Nucleus accumbens (tissue), 56 donors: Measurements from ENCODE around the gene H2AZ1.
"Not testable (repeated sequence)": the region's sequence is repeated elsewhere in the genome, so short reads cannot be mapped to it uniquely, and the experiment has no call there.

Source experiments
- DNase-seq, 56 donors: peaks; one replicate each; lab custom pipeline; 2025; lab: John Stamatoyannopoulos, UW

Gene H2AZ1

DNA sequence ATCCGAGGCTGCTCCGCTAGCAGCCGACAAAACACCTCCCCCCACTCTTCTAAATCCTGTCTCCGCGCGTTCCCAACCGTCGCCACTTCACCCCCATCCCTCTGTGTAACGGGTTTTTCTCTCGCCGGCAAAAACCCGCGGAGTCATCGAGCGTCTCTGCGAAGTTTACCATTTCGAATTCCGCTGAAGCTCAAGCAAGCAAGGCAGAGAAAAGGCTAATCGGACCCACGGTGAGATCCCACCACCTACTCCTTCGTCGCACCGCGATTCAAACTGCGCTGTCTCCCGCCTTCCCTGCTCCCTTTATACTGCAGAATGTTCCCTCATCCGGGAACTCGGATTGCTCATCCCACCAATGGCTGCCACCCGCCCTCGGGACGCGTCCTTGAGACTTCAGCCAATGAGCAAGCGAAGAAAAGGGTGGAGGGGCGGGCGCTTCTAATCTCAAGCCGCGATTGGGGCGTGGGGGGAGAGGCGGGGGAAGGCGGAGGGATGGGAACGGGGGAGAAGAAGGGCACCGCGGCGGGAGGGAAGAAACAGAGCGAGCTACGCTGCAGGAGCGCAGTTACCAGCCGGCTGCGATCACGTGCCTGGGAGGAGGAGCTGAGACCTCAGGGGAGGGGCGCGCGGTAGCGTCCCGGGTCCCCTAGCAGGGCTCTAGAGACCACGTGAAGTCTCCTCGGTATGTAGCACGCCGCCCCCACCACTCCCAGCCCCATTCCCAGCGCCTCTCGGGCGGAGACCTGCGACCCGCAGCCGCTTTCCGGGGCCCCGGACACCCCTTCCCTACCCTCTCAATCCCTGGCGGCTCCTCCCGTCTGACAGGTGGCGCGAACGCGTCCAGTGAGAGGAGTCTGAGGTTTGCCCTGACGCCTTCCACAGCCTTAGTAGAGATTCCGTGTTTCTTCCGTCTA is at the start of gene H2AZ1:
Gene H2AZ1, minus strand, starts transcription at position 277 of the 914 bp plus-strand sequence. Its CDS starts 105 bp downstream, at position 172.
- DNase-seq = peak; percentile 73 to 100 (median 98)

DNA sequence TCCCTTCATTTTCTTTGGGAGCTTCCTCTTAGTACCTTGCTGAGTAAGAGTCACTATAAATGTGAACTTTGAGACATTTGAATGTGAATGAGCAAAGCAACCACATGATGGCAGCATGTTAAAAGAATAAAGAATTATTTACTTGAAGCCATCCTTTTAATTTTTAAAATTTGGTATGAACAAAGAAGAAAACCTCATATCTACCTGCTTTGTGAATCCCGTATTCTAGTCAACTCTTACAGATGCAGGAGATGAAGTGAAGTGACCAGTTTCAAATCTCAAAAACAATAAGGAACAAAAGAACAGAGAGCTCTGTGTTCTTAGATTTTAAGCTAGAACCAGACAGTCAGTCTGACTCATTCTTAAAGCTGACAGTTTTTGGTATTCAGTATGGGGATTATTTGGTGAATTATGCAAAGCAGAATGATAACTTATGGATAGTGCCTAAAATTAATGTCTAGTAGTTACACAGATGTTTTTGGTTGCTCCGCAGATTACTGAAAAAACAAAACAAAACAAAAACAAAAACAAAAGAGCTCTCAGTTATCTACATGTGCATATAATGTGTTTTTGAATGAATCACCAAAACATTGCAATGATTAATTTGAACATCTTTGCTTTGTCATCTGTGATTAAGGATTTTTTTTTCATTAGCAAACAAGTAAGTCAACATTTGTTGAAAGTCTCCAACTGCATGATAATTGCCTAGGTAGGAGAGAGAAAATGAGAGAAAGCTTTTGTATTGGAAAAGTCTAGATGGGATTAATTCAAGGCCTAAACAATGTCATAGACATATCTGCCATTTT is 48.2 kb upstream of the H2AZ1 start:
- DNase-seq = no peak

GRCh38 chr4:99991741-99992140 is 41.7 kb upstream of the H2AZ1 start:
- no peak for DNase-seq

GRCh38 chr4:99987681-99988080 is 37.6 kb upstream of the H2AZ1 start:
- no peak for DNase-seq

DNA sequence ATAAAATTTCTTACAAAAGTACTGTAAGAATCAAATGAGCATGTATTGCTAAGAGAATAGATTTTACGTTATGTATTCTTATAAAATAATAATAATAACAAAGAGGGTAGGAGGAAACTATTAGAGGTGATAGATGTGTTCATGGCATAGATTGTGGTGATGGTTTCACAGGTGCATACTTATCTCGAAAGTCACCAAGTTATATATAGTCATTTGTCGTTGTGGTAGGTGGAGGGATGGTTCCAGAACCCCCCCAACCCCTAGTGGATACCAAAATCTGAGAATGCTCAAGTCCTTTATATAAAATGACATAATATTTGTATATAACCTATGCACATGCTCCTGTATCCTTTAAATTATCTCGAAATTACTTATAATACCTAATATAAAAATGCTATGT is 36.7 kb upstream of the H2AZ1 start:
- DNase-seq = no peak

GRCh38 chr4:99983289-99983943 is 33.3 kb upstream of the H2AZ1 start:
- no peak for DNase-seq

GRCh38 chr4:99979872-99980271 is 29.8 kb upstream of the H2AZ1 start:
- DNase-seq = no peak

GRCh38 chr4:99971453-99972111 is 21.5 kb upstream of the H2AZ1 start:
- DNase-seq = no peak

DNA sequence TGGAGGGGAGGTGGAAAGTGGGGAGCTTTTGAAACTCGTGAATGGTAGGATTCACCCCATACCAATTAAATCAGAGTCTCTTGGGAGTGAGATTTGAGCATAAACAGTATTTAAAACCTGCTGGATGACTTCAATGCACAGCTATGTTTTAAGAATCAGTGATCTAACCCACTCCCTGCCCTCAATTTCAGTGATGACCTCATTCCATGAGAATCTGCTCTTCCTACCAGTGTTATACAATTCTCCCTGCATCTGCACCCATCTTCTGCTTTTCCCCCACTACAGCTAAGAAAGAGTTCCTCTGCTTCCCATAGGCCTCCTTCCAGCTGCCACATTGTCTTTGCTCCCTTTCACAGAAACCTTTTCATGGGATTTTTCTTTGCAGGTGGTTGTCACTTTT is 18.3 kb upstream of the H2AZ1 start:
- DNase-seq = no peak

GRCh38 chr4:99966692-99967091 is 16.6 kb upstream of the H2AZ1 start:
- DNase-seq = no peak

DNA sequence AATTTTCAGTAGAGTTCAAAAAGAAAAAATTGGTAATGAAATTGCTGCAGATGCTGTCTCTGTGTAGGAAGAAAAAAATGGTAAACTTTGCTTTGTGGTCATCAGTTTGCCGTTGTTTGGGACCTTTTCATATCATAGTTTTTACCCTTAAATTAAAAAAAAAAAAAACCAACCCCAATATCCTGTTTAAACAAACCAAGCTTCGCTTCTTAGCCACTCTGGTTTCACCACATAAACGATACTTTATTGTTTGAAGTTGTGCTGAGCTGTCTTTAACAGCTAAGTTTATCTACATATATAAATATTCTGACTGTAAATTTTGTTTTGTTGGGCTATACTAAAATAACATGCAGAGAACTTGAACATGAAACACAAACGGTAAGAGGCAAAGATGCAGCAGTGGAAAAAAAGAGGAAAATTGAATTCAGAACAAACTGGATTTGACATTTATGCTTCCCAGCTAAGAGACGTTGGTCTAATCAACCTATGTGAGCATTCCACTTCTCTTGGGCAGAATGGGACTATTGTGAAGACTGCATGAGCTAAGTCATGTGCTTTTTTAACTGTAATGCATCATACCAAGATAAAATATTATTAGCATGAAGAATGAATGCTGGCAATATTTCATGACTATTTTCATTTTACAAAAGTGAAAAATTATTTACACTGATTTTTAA is 15.7 kb upstream of the H2AZ1 start:
- DNase-seq = no peak

DNA sequence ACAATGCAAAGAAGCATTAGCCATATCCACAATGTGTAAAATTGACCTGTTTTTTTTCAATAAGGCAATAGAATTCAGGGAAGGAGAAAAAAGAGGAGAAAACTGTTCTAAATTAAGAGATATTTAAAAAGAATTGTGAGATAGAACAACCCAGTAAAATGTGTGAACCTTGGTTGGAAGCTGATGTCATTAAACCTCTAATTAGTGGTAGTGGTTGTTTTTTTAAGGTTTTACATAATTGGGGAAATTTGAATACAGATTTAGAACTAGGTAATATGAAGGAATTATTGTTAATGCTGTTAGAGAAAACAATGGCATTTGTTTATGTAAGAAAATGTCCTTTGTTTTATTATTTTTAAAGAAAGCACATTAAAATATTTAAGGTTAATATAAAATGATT is 15.1 kb upstream of the H2AZ1 start:
- no peak for DNase-seq

GRCh38 chr4:99961711-99962110 is 11.6 kb upstream of the H2AZ1 start:
- DNase-seq = no peak

GRCh38 chr4:99960648-99961047 is 10.6 kb upstream of the H2AZ1 start:
- no peak for DNase-seq

DNA sequence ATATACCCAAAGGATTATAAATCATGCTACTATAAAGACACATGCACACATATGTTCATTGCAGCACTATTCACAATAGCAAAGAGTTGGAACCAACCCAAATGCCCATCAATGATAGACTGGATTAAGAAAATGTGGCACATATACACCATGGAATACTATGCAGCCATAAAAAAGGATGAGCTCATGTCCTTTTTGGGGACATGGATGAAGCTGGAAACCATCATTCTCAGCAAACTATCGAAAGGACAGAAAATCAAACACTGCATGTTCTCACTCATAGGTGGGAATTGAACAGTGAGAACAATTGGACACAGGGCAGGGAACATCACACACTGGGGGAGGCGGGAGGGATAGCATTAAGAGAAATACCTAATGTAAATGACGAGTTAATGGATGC is 8.1 kb upstream of the H2AZ1 start:
- DNase-seq = not testable (repeated sequence)

GRCh38 chr4:99950913-99951254 is 809 bp upstream of the H2AZ1 start:
- no peak for DNase-seq

DNA sequence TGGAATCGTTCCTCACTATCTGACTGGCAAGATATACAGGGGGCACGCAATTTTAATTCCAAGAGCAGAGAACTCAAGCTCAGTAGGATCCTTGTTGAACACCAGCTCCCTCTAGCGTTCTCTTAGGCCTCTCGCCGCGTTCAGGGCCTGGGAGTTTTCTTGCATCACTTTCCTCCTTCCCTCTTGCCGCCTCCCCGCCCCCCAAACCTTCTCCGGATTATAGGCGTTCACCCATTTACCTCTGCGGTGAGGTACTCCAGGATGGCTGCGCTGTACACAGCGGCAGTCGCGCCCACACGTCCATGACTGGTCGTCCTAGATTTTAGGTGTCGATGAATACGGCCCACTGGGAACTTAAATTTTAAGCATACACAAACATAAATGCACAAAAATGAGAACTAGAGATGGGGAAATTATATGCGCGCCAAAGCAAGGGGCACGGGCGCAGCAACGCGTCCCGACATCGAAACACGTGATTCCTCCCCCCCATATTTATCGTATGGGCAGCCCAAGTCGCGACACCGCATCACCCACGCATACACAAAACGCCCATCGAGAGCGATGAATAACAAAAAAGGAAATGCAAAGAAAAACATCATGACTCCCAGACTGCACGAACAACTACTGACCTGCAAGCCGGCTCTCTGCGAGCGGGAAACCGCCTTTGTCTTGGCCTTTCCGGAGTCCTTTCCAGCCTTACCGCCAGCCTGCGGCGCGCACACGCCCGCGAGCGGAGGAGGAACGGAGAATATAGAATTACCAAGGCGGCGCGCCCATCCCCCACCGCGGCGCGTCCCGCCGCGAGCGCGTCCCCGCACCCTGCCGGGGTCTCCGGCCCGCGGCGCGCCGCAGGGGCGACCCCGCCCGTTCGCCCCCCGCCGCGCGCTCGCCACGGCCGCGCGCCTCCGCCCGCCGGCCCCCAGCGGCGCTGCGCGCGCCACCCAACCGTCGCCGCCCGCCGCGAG is 759 bp downstream of the H2AZ1 start:
- peak; percentile 25 to 95 (median 79) for DNase-seq

GRCh38 chr4:99947608-99948007 is 2.5 kb downstream of the H2AZ1 start:
- no peak for DNase-seq

DNA sequence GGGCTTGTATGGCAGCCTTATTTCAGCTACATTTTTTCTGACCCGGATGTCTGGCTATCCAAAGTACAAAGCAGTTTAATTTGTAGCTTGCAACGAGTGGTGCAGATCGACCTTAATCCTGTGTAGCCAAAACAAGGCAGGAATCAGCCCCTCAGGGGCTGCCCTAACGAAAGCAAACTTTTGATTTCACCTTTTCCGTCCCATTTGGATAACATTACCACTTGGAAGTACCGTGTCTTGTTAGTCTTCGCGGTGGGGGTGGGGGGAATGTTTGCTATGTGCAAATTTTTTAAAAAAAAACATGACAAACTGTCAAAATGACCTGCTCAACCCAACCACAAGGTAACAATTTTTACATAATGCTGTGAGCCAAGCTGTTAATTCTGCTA is 2.9 kb downstream of the H2AZ1 start:
- DNase-seq = peak in 1 of 56 donors; percentile 43
